GM08714 (cell line): Measurements from ENCODE around the gene SYNDIG1.

ENCODE experiments used
- H3K4me3 ChIP-seq: fragments of 200-500 bp; sonication (Bioruptor generic); 2 replicates; pipeline ENCODE4 v1.5.1; 2014; ENCODE audit warnings: mild to moderate bottlenecking, low read length, inconsistent platforms
- ZNF274 ChIP-seq: IDR thresholded peaks from 2 replicates; pipeline ENCODE4 v1.6.1; 2012; ENCODE audit warnings: mild to moderate bottlenecking, low read depth, low read length

SYNDIG1 gene

DNA sequence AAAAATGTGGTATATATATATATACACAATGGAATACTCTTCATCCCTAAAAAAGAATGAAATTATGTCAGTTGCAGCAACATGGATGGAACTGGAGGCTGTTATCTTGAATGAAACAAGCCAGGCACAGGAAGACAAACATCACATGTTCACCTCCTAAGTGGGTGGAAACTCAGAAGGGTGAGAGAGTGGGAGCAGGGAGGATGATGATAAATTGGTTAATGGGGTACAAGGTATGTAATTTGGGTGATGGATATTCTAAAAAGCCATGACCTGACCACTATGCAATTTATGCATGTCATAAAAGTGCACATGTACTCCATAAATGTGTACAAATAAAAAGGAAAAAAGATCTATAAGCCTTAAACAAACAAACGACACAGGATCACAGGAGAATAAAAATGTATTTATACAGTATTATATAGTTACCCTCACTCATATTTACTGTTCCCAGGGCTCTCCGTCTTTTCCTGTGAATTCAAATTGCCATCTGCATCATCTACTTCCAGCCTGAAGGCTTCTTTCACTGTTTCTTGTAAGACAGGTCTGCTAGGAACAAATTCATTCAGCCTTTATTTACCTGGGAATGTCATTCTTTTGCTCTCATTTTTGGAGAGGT is 89.8 kb downstream of the SYNDIG1 start:
- no peak overlapping the region for H3K4me3 ChIP-seq
- no peak for TF ChIP-seq ZNF274

GRCh38 chr20:24560571-24561491 is 91.4 kb downstream of the SYNDIG1 start:
- no peak for TF ChIP-seq ZNF274
- no peak overlapping the region for H3K4me3 ChIP-seq

DNA sequence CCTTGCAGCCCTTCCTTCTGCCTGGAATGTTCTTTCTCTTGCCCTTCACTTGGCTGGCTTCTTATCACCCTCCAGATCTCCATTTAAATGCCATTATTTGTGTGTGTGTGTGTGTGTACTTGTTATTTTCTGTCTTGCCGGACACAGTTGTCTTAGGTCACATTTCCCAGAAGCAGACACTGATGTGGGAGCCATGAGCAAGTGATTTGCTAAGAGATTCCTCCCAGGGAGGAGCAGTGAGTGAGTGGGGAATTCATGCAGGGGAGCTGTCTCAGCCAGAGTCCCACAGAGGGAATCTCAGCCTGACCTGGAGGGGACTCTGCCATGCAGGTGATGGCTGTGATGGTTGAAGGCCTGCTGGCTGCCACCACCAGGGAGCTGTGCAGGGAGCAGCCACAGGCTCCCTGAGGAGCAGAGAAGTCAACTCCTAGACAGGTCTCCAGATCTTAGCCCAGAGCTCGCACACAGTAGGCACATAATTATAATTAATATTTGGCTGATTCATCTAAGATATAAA is 96.5 kb downstream of the SYNDIG1 start:
- no peak for TF ChIP-seq ZNF274
- no peak overlapping the region for H3K4me3 ChIP-seq

DNA sequence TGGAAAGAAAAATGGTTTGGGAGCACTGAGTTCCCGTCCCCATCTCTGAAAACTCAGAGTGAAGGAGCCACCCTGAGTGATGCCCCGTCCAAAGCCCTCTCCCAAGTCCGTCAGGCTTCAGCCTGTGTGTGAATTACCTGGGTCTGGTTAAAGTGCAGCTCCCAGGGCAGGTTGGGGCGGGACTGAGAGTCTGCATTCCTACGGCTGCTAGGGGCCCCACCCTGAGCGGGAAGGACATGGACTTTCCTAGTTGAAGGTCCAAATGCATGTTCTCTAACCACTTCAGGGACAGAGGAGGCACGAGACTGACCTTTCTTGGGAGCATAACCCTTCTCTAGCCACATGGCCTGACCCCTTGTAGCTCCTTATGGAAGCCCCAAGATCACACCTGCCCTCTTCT is 97.2 kb downstream of the SYNDIG1 start:
- no peak for TF ChIP-seq ZNF274
- no peak overlapping the region for H3K4me3 ChIP-seq

GRCh38 chr20:24567508-24567907 is 98.1 kb downstream of the SYNDIG1 start:
- TF ChIP-seq ZNF274 = no peak
- H3K4me3 ChIP-seq = no peak overlapping the region

DNA sequence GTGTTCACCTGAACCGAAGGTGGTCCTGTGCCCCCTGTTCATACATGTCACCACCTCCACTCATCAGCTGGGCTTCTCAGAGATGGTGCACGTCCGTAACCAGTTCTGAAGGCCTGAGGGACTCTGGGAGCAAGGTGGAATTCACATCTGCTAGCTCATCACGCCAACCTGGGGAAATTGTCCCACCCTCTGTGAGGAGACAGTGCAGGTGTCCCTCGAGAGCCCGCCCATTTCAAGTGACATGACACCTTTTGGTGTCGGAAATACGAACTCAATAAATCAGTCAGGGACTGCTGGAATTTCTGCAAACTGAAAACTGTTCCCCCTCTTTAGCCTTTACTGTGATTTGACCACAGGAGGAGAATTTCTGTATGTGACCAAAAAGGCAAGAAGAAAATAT is 99.4 kb downstream of the SYNDIG1 start:
- no peak overlapping the region for H3K4me3 ChIP-seq
- TF ChIP-seq ZNF274 = no peak

DNA sequence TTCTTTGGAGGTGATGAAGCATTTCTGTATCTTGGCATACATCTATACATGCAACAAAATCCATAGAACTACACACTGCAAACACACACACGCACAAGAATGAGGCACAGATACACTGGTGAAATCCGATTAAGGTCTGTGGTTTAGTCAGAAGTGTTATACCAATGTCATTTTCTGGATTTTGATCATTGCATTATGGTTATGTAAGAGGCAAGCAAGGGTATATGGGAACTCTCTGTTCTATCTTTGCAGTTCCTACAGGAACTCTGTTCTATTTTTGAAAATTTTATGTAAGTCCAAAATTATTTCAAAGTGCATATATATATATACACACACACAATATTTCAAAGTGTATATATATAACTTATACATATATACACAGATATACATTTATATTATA is 101.7 kb downstream of the SYNDIG1 start:
- no peak overlapping the region for H3K4me3 ChIP-seq
- no peak for TF ChIP-seq ZNF274

DNA sequence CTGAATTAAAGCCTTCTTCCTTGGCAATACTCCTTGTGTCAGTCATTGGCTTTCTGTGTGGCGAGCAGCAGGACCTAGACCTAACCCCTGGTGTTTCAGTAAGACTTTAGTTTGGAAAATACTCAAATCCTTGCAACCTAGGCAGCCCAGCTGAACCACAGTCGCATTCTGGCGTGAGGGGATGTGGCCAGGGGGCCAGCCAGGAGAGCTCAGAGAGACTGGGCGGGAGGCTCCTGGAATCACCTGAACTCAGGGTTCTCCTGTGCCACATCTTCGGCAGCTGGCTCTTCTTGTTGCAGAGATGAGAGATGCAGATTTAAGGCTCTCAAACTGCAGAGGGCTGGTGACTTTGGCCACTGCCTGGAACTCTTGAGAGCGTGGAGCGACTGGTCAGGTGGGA is 102.7 kb downstream of the SYNDIG1 start:
- TF ChIP-seq ZNF274 = no peak
- no peak overlapping the region for H3K4me3 ChIP-seq

DNA sequence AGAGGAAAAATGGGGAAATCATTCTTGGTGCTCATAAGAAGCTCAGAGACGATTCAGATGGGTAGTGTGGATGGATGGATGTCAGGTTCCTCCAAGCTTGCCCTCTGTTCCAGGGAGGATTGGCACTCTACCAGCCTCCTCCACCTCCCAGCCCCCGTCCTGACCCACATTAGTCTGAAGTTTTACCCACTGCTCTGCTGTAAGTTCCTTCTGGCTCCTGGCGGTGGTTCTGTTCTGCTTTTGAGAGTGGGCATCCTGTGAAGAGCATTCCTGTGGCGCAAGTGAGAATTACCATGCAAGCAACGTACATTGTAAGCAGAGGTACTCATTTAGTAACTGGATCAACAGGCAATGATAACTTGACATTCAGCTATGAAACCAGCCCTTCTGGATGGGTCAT is 103.4 kb downstream of the SYNDIG1 start:
- TF ChIP-seq ZNF274 = no peak
- no peak overlapping the region for H3K4me3 ChIP-seq

- no peak for TF ChIP-seq ZNF274
- no peak overlapping the region for H3K4me3 ChIP-seq
Measured at GRCh38 chr20:24573557-24573956, 104.1 kb downstream of the SYNDIG1 start.

DNA sequence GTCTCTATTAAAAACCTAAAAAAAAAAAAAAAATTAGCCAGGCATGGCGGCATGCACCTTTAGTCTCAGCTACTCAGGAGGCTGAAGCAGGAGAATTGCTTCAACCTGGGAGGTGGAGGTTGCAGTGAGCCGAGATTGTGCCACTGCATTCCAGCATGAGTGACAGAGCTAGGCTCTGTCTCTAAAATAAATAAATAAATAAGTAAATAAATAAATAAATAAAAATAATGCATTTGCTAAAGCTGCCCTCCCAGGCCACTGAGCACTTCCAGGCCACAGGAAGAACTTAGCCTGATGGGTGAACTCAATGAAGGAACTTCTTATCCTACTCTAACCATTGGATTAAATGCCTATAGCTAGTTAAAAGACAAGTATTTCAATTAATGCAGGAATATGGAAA is 104.9 kb downstream of the SYNDIG1 start:
- TF ChIP-seq ZNF274 = no peak
- H3K4me3 ChIP-seq = no peak overlapping the region

DNA sequence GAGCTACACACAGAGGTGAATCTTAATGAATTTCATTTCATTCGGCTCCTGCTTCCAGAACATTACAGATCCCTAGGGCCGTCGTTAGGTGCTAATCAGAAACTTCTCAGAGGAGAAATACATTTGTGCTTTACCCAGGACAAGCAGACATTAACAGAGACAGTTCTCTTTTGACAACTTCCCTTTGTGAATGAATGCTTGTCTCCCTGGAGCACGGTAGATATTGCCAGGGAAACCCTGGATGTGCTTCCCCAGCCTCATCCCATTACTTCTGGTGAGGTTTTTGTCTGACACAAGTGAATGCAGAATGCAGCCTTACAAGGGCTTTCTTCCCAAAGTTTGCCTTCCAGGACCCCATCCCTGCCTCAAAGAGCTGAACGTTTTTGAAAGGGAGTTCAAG is 105.4 kb downstream of the SYNDIG1 start:
- TF ChIP-seq ZNF274 = no peak
- H3K4me3 ChIP-seq = no peak overlapping the region

DNA sequence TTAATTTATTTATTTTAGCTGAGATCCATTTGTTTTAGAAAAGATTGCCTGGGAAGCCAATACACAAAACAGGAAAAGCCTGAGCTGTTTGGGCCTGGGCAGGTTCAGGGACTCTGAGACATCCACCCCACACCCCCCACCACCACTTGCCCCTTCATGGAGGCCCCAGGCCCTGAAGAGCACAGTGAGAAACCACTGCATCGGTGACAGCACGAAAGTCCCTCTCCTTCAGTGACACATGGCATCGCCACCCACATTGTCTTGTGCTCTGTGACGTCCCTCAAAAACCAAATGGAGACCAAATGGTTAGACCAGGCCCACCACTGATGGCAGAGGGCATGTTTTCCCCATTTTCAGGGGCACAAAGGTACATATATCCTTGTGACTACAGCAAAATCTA is 106.4 kb downstream of the SYNDIG1 start:
- H3K4me3 ChIP-seq = no peak overlapping the region
- TF ChIP-seq ZNF274 = no peak

- no peak for TF ChIP-seq ZNF274
- no peak overlapping the region for H3K4me3 ChIP-seq
Measured at GRCh38 chr20:24576447-24576846, 107.0 kb downstream of the SYNDIG1 start.

GRCh38 chr20:24577271-24577909 is 108.0 kb downstream of the SYNDIG1 start:
- no peak for TF ChIP-seq ZNF274
- no peak overlapping the region for H3K4me3 ChIP-seq
